Islet precursor cell (in vitro differentiated cells): ENCODE data around the gene PLEKHA4.
A peak's percentile ranks its signal among the peaks of the same experiment; 100 is the strongest.

ENCODE experiments used
- DNase-seq: peaks from one replicate; pipeline ENCODE4 v3.0.0-alpha.2; 2018

The PLEKHA4 gene

DNA sequence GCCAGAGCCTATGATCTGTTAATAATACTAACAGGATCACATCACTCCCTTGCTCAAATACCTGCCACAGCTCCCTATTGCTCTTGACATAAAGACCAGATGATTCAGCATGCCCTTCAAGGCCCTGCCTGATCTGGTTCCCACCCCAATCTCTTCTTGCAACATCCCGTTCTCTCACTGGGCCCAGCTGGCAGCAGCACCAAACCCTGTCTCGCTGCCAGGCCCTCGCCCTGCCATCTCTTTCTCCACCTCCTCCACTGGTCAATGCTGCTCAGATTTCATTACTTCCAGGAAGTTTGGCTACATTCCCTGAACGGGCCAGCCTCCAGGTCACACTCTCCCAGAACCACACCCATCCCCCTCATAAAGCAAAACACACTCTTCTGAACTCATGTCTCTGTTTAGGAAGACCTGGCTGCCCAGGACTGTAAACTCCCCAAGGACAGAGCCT lies 49.0 kb downstream of the PLEKHA4 start:
- DNase-seq: no peak

DNA sequence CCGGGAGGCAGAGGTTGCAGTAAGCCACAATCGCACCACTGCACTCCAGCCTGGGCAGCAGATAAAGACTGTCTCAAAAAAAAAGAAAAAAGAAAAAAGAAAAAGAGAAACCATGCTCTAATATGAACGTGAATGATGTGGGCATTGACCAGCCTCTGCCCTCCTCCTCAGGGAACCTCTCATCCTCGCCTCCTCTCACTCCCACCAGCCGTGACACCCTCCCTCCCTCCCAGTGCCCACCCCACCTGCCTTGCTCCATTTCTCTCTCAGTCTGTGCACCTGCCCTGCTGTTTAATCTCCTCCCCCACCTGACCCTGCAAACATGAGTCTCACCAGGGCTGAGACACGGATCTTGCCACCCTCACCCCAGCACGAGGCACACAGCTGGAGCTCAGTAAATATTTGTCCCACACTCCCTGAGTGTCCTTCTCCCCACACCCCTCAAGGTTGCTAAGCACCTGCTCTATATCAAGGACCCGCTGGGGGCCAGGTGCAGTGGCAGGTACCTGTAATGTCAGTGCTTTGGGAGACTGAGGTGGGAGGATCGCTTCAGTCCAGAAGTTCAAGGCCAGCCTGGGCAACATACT lies 50.1 kb downstream of the PLEKHA4 start:
- no peak for DNase-seq

DNA sequence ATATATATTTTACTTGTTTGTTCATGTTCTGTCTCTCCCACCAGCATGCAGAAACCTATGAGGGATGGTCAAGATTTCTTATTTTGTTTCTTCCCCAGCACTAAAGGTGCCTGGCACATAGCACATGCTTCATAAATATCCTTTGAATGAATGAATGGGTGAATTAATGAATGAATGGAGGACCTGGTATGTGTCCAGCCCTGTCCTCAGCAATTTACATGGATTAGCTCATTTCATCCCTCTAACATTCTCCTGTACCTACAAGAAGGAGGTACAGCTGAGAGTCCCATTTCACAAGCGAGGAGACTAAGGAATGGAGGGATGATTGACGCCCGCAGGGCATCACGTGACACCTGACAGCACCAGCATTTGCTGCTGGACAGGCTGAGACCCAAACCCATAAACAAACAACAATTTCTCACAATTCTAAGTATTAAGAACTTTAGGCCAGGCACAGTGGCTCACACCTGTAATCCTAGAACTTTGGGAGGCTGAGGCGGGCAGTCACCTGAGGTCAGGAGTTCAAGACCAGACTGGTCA lies 50.8 kb downstream of the PLEKHA4 start:
- no peak for DNase-seq

DNA sequence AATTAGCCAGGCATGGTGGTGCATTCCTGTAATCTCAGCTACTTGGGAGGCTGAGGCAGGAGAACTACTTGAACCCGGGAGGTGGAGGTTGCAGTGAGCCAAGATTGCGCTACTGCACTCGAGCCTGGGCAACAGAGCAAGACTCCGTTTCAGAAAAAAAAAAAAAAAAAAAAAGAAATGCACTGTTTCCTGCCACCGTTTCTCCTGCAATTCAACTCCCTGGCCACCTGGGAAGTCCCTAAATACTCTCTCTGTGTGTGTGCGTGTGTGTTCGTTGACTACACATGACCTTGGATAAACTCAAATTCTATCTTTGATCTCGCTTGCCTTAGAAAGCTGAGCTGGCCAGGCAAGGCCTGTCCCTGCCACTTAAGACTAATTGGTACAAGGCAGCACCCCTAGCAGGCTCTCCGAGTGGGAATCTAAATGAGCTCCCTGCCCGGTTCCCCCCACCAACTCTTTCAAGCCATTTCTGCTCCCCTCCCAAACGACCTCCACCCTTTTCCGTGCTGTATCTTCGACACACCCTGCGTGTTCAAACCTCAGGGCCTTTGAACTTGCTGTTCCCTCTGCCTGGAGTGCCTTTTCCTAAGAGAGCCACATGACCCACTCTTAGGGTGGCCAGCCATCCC lies 52.4 kb downstream of the PLEKHA4 start:
- no peak for DNase-seq

DNA sequence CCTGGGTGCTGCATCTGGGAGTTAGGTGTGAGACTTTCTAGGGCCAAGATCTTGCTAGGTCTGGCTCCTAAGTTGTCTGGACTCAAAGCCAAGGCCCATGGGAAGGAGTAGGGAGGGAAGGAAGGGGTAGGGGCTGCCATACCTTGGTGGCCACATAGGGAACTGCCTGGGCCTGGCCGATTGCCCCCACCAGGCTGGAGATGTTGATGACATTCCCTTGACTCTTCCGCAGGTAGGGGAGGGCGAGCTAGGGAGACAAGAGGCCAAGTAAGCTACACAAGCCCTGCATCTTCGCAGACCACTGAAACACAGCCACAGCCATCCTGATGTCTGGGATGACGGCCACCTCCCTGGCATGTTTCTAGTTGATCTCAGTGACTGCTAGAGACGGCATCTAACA lies 53.5 kb downstream of the PLEKHA4 start:
- DNase-seq: no peak

DNA sequence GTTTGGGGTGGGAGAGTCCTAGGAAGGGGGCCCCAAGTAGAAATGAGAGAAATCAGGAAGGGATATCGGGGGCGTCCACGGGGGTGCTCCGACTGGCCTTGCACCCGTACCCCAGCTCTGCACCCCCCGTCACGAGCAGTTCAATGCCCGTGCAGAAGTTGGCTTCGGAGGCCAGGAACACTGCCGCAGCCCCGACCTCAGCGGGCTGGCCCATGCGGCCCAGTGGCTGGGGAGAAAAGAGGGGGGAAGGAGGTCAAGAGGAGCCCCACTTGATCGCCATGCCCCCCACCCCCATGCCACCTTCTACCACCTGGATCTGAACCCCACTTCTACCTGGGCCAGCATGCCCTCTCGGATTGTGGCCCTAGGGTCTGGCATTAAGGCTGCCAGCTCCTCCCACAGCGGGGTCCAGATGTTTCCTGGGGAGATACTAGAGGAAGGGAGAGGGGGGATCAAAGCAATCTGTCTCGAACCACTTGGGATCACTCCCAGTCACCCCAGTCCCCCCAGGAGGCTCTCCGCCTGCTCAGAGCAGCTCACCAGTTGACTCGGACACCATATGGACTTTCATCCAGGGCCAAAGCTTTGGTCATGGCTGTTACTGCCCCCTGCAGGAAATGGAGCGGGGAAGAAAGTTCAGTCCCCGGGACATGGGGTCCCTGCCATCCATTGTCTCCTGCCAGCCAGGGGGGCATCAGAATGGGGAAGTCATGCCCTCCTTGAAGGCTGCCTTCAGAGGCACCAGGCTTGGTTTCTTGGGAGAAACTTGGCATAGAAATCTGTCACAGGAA lies 55.1 kb downstream of the PLEKHA4 start:
- no peak for DNase-seq

DNA sequence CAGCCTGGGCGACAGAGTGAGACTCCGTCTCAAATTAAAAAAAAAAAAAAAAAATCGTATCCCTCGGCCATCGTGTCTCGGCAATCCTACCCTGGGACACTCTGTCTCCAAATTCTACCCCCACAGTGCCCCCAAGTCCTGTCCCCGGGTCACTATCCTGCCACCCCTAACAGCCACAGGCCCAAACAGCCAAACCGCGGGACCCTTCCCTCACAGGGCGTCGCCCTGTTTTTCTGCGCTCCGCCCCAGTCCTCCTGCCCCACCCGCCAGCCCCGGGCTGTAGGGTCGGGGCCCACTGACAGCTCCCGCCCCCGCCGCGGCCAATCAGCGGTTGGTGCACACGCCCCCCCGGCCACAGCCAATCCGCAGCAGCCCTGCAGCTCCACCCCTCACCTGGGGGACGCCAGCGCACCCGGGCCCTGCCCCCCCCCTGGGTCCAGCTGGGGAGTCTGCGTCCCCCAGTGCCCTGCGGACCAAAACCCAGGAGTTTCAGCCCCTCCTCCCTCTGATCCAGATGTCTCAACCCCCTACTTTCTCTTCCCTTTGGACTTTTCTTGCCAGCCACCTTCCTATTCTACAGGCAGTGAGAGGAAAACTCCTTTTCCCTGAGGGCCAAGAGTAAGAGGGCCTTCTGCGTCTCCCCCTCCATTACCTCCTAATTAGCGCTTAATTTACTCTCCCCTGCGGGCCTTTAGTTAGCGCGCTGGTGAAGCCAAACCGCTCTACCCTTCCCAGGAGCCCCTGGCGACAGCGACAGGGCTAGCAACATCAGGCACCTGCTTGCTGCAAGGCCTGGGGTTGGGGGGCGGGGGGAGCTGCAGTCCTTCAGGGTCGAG lies 56.1 kb downstream of the PLEKHA4 start:
- DNase-seq: peak; percentile 91

DNA sequence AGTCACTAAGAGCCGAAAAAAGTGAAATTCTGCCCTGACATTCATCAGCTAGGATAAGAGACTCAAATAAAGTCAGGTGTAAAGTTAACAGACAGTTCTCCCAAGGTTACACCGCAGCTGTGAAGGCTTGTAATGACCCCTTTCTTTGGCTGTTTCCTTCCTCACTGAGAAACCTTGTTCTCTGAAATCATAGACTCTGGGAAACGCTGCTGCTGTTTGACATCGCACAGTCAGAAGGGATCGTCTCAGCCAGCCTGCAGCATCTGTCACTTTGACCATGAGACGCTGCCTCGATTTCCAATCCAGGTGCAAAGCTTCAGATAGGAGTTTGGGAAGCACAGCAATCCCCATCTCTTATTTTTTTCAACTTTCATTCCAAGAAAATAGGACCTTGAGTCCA lies 58.3 kb downstream of the PLEKHA4 start:
- DNase-seq: no peak

DNA sequence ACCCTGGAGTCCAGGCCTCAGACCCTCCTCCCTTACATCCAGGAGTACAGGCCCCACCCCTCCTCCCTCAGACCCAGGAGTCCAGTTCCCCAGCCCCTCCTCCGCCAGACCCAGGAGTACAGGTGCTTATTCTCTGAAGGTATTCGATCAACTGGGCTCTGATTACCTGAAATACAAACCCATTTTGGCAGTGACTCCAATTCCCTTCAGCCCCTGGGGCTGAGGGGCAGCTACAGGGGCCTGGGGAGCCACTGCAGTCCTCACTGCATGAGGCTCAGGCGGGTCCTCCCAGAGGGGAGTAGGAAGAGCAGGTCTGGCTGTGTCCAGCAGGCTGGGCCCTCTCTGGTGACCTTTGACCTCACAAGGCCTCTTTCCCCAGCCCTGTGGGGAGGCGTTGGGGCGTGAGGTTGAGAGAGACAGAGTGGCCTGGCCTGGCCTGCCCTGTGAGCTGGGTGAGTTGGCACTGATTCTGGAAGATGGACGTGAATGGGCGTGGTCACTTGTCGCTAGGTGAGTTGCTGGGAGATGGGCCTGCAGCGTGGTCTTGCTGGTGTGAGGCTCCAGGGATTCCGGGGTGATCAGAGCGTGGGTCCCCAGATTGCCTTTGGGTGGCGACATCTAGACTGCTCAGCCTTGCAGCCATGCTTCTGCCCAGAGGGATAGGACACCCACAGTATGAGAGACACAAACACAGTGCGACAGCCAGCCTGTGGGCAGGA lies 60.7 kb downstream of the PLEKHA4 start:
- DNase-seq: no peak

DNA sequence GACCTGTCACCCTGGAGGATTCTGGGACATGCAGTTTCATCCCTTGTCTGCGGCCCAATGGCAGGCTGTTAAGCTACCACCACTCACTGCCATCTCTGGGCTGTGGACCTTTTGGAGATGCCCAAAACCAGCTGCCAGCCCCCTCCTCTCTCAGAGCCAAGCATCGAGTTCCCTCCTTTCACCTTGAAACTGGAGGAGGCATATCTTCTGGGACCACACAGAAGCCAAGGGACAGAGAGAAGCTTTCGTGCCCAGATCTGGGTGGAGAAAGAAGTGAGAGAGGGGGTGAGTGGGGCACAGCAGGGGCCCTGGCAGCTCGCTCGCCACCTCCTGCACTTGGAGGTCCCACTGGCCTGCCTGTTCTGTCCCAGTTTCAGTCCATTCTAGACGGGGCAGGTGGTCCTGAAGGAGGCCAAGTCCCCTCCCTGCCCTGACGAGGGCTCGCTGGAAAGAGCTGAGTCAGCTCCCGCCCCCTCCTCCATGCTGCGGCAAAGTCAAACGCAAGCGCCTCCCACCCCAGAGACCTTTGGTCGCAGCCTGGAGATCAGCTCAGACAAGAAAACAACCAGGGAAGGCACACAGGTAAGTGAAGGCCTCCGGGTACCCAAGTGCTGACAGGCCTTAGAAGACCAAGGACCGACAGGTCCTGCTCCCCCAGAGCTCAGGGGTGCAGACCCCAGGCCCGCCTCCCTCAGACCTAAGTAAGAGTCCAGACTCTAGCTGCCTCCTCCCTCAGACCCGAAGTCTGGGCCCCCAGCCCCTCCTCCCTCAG lies 61.4 kb downstream of the PLEKHA4 start:
- DNase-seq: no peak

DNA sequence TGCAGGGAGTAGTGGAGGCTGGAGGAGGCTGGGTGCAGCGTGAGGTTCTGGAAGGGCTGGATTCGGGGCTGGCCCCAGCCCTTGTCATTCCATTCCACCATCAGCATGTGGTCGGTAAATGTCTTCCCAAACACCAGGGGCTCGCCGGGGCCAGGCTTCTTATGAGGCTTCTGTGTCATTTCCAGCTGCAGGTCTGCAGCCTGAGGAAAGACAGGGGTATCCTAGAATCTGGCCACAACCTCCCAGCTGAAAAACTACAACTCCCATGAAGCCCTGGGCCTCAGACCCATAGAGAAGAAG lies 61.9 kb downstream of the PLEKHA4 start:
- DNase-seq: peak; percentile 76

DNA sequence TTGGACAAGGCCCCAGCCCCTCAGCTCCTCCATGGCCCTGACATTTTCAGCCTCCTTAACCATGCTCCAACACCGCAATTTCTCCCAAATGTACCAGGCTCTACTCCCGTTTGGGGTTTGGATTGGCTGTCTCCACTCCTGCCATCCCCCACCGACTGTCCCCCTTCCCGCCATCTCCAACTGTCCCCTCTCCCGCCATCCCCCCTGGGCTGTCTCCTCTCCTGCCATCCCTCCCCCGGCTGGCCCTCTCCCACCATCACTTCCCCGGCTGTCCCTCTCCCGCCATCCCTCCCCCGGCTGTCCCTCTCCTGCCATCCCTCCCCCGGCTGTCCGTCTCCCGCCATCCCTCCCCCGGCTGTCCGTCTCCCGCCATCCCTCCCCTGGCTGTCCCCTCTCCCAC lies 63.0 kb downstream of the PLEKHA4 start:
- DNase-seq: no peak

DNA sequence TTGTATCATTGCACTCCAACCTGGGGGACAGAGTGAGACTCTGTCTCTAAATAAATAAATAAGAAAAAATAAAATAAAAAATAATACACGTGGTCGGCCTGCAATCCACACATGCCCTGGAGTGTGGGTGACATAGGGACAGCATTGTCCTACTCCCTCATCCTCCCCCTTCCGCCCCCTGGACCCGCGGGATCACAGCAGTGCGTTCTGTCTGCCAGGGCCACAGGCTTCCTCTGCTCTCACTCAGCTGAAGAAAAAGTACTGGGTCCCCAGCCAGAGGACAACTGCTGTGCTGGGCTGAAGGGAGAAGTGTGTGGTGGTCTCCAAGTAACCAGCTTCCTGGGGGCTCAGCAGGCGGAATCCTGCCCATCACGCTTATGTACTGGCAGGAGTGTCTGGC lies 63.9 kb downstream of the PLEKHA4 start:
- no peak for DNase-seq

DNA sequence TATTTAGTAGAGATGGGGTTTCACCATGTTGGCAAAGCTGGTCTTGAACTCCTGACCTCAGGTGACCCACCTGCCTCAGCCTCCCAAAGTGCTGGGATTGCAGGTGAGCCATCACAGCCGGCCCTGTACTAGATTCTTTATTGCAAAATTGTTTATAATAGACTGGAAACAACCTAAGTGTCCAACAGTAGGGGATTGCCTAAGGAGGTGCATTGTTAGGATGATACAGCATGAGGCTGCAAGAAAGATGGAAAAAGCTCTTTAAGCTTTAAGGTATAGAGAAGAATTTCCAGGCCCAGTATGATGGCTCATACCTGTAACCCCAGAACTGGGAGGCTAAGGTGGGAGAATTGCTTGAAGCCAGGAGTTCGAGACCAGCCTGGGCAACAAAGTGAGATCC lies 65.8 kb downstream of the PLEKHA4 start:
- DNase-seq: no peak

DNA sequence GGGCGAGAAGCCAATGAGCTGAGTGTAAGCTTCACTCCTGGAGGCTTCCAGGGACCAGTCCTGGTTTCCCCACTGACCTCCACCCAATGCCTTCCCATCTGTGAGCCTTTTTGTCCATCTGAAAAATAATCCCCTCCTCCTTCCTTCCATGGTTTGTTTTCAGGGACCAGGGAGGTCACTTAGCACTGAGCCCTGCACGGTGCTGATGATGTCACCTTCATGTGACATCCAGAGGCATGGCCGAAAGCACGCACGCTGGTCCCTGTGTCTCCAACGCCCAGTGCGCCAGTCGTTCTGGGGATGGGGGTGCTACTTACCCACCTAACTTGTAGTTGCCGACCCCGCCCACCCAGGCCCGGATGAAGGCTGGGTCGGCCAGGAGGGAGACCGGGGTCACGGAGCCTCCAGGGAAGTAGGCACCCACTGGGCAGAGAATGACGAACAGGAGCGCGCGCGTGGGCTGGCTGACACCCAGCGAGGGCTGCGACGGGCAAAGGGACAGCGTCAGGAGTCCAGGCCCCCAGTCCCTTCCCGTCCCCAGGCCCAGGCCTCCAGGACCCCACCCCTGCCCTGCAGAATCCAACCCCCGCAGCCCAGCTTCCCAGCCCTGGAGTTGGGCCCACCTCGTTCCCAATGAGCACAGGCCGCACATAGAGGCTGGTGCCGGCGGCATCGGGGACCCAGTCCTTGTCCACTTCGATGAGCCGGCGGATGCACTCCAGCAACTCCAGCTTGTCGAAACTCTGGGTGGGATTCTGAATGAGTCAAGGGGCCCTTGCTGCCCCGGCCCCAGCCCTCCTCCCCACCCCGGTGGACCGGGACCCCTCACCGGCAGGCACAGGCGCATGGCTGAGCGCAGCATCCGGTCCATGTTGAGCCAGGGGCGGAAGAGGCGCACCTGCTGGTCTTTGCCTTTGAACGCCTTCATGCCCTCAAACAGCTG lies 68.8 kb downstream of the PLEKHA4 start:
- DNase-seq: no peak

DNA sequence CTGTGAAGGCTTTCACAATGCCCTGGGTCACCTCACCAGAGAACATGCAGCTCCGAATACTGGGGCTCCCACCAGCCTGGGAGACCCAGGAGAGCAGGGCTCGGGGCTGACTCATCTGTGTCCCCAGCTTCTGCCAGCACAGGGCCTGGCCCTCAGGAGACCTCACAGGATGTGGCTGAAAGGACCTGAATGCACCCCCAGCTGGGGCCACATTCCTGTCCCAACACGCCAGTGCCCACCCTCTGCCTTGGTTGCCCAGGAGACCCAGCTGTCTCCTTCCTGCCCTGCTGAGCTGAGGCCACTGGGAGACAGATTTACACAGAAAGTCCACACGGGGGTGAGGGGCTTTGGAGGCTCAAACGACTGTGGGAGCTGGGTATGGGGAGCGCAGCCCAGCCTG lies 69.5 kb downstream of the PLEKHA4 start:
- no peak for DNase-seq

DNA sequence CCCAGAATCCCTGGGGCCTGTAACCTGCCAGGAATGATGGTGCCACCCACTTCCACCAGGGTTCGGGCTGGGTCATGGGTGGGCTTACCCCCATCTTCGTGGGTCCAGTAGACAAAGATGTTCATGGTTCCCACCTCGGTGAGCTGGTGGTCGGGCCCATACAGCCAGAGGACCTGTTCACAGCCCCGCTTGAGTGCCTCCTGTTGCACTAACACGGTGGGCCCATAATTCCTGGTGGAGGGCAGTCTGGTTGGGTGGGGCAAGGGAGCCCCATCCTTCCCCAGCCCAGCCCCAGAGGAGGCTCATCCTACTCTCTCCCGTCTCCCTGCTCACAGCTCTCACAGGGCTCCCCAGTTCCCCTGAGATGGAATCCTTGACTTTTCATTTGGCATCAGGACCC lies 71.3 kb downstream of the PLEKHA4 start:
- no peak for DNase-seq

DNA sequence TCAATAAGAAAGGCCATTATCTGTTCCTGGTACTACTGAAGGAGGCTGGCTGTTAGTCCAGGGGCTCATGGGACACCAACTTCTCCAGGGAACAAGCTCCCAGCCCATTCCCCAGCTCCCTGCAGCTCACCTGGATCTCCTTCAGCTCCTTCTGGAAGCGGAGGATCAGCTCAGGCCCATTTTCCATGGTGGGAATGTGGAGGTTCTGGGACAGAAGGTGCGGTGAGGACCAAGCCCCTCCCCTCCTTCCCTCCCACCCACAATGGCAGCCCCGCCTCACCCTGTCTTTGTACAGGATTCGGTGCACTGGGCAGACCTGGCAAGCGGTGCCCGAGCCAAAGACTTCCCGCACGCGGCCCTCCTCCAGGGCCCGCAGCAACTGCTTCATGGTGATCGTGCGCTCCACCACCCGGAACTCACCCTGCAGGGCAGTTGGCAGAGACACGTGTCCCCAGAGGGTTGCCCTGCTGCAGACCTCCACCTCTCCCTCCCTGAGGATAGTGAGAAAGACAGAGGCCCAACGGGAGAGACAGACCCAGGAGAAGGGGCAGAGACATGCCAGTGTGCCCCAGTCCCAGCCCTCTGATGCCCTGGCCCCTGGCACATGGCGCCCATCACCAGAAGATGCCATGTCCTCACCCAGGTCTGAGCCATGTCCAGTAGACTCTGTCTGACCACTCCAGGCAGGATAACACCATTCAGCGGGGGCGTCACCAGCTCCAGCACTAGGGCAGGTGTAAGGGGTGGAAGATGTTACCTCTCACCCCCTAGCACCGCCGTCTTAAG lies 71.9 kb downstream of the PLEKHA4 start:
- no peak for DNase-seq

DNA sequence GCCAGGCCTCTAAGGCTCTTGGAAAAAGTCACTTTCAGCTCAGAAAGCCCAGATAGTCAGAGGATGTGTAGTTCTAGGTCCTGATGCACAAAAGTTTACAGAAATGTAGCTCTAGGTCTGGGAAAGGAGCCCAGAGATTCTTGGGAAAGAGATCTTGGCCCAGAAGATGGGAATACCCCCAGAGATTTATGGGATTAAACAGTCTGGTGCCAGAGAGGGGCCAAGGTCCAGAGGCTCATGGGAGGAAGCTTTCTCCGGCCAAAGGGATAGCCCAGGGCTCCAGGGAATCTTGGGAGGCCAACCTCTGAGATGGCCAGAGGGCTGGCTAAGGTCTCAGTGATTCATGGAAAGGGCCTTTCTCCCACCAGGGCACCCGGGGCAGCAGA lies 72.7 kb downstream of the PLEKHA4 start:
- no peak for DNase-seq
